Endodermal cell (in vitro differentiated cells): ENCODE data around the gene ATIC. TPM values are rescaled to one million over a fixed set of nuclear protein-coding genes. Genes with fewer than 3 reads are reported as not detected.
A peak's percentile ranks its signal among the peaks of the same experiment; 100 is the strongest.

Experiments used
- DNase-seq: peaks from one replicate; pipeline ENCODE4 v3.0.0-alpha.2; 2017
- H3K27ac ChIP-seq: 2 replicates; pipeline ENCODE4 v1.5.1; 2013; ENCODE audit warnings: mild to moderate bottlenecking, low read depth, low read length, moderate library complexity
- H3K27me3 ChIP-seq: 2 replicates; pipeline ENCODE4 v1.6.1; 2013; ENCODE audit warnings: mild to moderate bottlenecking, low read length, moderate library complexity; ENCODE audit not compliant: insufficient read depth, control insufficient read depth, poor library complexity, severe bottlenecking
- H3K36me3 ChIP-seq: 2 replicates; pipeline ENCODE4 v1.7.0; 2013; ENCODE audit warnings: mild to moderate bottlenecking, low read length, moderate library complexity; ENCODE audit not compliant: control insufficient read depth, insufficient read depth
- H3K4me1 ChIP-seq: one replicate; pipeline ENCODE4 v1.7.0; 2013; ENCODE audit warnings: low read length; ENCODE audit not compliant: control insufficient read depth, insufficient read depth
- H3K4me3 ChIP-seq: 2 replicates; pipeline ENCODE4 v1.5.1; 2013; ENCODE audit warnings: mild to moderate bottlenecking, low read length, moderate library complexity
- H3K9ac ChIP-seq: 2 replicates; pipeline ENCODE4 v1.6.1; 2013; ENCODE audit warnings: mild to moderate bottlenecking, low read length, moderate library complexity; ENCODE audit not compliant: poor library complexity, severe bottlenecking; ENCODE audit errors: extremely low read depth
- H3K9me3 ChIP-seq: 2 replicates; pipeline ENCODE4 v1.6.1; 2013; ENCODE audit warnings: mild to moderate bottlenecking, low read length, moderate library complexity; ENCODE audit not compliant: control insufficient read depth
- H3K27ac Mint-ChIP-seq: 2 replicates; pipeline ENCODE4 v1.8.0; 2020; ENCODE audit warnings: mixed read lengths
- H3K27me3 Mint-ChIP-seq: 2 replicates; pipeline ENCODE4 v1.8.0; 2021; ENCODE audit warnings: mild to moderate bottlenecking, mixed read lengths; ENCODE audit not compliant: insufficient read depth
- H3K36me3 Mint-ChIP-seq: 2 replicates; pipeline ENCODE4 v1.8.0; 2020; ENCODE audit warnings: low read depth, mixed read lengths
- H3K4me1 Mint-ChIP-seq: 2 replicates; pipeline ENCODE4 v1.8.0; 2020; ENCODE audit warnings: mixed read lengths
- H3K4me3 Mint-ChIP-seq: 2 replicates; pipeline ENCODE4 v1.8.0; 2020; ENCODE audit warnings: mild to moderate bottlenecking, moderate library complexity, mixed read lengths
- H3K9me3 Mint-ChIP-seq: 2 replicates; pipeline ENCODE4 v1.8.0; 2020; ENCODE audit warnings: mild to moderate bottlenecking, mixed read lengths
- WGBS, 2 experiments: methylation state at CpG; one replicate each; pipeline versions ENCODE4 v1.1.5 to v1.1.7; 2013; ENCODE audit warnings: missing lambda C conversion rate in 2 of 2, mixed read lengths in 1 of 2; ENCODE audit not compliant: insufficient coverage in 1 of 2, insufficient read length in 1 of 2; 5-methylcytosine and 5-hydroxymethylcytosine counted together
- total RNA-seq, 2 donors: library from RNA; stranded (reverse); fragmentation: NEBNext Ultra II Directional in 1 of 2; extraction: Animal tissue kit (Norgen Biotek cat#: 25700) in 1 of 2; gene quantifications; 2 replicates in 1 of 2; 3 replicates in 1 of 2; pipeline ENCODE4 v1.2.1, GENCODE V29; 2021
- TF ChIP-seq, protein P1 (sequence below): fragments of 200-600 bp; sonication (generic); conservative IDR thresholded peaks from 2 replicates; pipeline ENCODE4 v1.5.0; 2021; ENCODE audit warnings: antibody characterized with exemption, mild to moderate bottlenecking

Gene ATIC
- total RNA-seq, 2 donors from 2014 or later = 185 to 209 TPM

DNA sequence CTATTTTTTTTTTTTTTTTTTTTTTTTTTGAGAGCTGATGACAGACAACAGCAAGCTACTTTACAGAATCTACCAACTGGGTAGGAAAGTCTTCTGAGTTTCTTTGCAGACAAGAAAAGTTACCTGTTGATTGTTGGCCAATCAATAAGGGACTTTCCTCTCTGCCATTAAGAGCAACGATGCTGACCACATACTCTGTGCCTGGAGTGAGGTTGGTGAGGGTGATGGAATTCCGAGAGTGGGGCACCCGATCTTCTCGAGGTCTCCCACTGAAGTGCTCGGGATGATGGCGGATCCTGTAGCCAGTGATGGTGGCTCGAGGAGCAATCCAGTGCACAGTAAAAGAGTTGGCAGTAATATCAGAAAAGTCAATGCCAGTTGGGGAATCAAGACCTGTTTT is 74.7 kb downstream of the ATIC start:
- Histone ChIP-seq H3K27me3 (no peaks in the 10 kb centered on the region), H3K4me1 (no peaks in the 10 kb centered on the region), H3K27ac (no peak overlapping the region), H3K9ac (no peak overlapping the region), H3K9me3 (no peaks in the 10 kb centered on the region), H3K4me3 (no peak overlapping the region), H3K36me3 (peaks cover 87% of the 10 kb centered on the region)
- no peak for DNase-seq
- no peaks in the 10 kb centered on the region for H3K27me3 Mint-ChIP-seq
- H3K27ac Mint-ChIP-seq = no peak overlapping the region
- H3K4me1 Mint-ChIP-seq = no peaks in the 10 kb centered on the region
- TF ChIP-seq, protein P1, sequence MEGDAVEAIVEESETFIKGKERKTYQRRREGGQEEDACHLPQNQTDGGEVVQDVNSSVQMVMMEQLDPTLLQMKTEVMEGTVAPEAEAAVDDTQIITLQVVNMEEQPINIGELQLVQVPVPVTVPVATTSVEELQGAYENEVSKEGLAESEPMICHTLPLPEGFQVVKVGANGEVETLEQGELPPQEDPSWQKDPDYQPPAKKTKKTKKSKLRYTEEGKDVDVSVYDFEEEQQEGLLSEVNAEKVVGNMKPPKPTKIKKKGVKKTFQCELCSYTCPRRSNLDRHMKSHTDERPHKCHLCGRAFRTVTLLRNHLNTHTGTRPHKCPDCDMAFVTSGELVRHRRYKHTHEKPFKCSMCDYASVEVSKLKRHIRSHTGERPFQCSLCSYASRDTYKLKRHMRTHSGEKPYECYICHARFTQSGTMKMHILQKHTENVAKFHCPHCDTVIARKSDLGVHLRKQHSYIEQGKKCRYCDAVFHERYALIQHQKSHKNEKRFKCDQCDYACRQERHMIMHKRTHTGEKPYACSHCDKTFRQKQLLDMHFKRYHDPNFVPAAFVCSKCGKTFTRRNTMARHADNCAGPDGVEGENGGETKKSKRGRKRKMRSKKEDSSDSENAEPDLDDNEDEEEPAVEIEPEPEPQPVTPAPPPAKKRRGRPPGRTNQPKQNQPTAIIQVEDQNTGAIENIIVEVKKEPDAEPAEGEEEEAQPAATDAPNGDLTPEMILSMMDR = no peak
- H3K36me3 Mint-ChIP-seq = peaks cover 89% of the 10 kb centered on the region
- H3K9me3 Mint-ChIP-seq = no peaks in the 10 kb centered on the region
- 93 to 98% methylated on average over 7 of the region's 7 CpGs for WGBS, 2 experiments
- H3K4me3 Mint-ChIP-seq = no peak overlapping the region

DNA sequence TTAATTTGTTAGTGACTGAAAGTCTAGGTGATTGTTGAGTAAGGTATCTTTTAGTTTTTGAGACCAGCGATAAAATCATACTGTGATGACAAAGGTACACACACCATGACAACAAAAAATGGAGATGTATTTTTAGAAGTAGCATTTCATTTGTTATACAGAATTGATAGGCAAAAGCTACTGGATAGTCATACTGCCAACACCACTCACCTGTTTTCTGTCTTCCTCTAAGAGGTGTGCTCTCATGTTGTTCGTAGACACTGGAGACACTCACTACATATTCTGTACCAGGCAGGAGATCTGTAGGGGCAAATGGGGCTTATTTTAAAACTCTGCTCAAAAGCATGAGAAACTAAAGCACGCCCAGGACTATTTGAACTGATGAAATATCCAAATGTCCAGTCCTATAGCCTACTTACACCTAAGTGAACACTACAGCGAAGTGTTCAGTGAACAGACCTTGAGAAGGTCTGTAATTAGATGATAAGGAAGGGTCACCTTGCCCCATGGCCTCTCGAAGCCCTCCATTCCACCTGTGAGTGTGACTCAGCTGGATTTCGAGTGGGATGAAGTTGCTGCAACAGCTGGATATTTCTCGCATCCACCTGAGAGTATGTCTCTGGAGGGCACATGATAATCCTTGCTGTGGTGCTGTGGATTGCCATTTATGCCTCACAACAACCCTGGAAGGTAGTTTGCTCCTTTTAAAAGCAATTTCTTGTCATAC is 76.3 kb downstream of the ATIC start:
- H3K36me3 Mint-ChIP-seq = peaks cover 88% of the 10 kb centered on the region
- 96 to 97% methylated on average over 4 to 7 of the region's 7 CpGs for WGBS, 2 experiments
- Histone ChIP-seq H3K9ac (no peak overlapping the region), H3K4me3 (no peak overlapping the region), H3K27me3 (no peaks in the 10 kb centered on the region), H3K36me3 (peaks cover 86% of the 10 kb centered on the region), H3K4me1 (no peaks in the 10 kb centered on the region), H3K9me3 (no peaks in the 10 kb centered on the region), H3K27ac (no peak overlapping the region)
- TF ChIP-seq, protein P1 = no peak
- DNase-seq = no peak
- no peak overlapping the region for H3K4me3 Mint-ChIP-seq
- H3K27ac Mint-ChIP-seq = peak overlapping the region; percentile 1
- no peaks in the 10 kb centered on the region for H3K27me3 Mint-ChIP-seq
- no peaks in the 10 kb centered on the region for H3K4me1 Mint-ChIP-seq
- no peaks in the 10 kb centered on the region for H3K9me3 Mint-ChIP-seq

GRCh38 chr2:215390550-215390913 is 78.7 kb downstream of the ATIC start:
- no peak overlapping the region for H3K27ac Mint-ChIP-seq
- no peaks in the 10 kb centered on the region for H3K9me3 ChIP-seq
- TF ChIP-seq, protein P1 = no peak
- H3K27me3 Mint-ChIP-seq = no peaks in the 10 kb centered on the region
- no peaks in the 10 kb centered on the region for H3K4me1 ChIP-seq
- no peaks in the 10 kb centered on the region for H3K27me3 ChIP-seq
- H3K27ac ChIP-seq = no peak overlapping the region
- H3K4me1 Mint-ChIP-seq = no peaks in the 10 kb centered on the region
- peaks cover 91% of the 10 kb centered on the region for H3K36me3 ChIP-seq
- WGBS, 2 experiments = 96% methylated on average over 2 of the region's 2 CpGs; no CpG with 5 or more reads in 1 of the 2 experiments
- no peak overlapping the region for H3K4me3 ChIP-seq
- no peak overlapping the region for H3K9ac ChIP-seq
- DNase-seq = no peak
- H3K36me3 Mint-ChIP-seq = peaks cover 86% of the 10 kb centered on the region
- H3K9me3 Mint-ChIP-seq = no peaks in the 10 kb centered on the region
- no peak overlapping the region for H3K4me3 Mint-ChIP-seq
